22Rv1 (cell line): ENCODE data around the gene LY86.
"Not testable (repeated sequence)": the region's sequence is repeated elsewhere in the genome, so short reads cannot be mapped to it uniquely, and the experiment has no call there.

Source experiments
- ZFX ChIP-seq: fragments of 450-650 bp; IDR thresholded peaks from 2 replicates; pipeline ENCODE4 v1.6.1; 2017; ENCODE audit warnings: antibody characterized with exemption, borderline replicate concordance
- TF ChIP-seq, protein P1 (sequence below): fragments of 450-650 bp; IDR thresholded peaks from 2 replicates; pipeline ENCODE4 v1.5.1; 2017; ENCODE audit warnings: mild to moderate bottlenecking

DNA sequence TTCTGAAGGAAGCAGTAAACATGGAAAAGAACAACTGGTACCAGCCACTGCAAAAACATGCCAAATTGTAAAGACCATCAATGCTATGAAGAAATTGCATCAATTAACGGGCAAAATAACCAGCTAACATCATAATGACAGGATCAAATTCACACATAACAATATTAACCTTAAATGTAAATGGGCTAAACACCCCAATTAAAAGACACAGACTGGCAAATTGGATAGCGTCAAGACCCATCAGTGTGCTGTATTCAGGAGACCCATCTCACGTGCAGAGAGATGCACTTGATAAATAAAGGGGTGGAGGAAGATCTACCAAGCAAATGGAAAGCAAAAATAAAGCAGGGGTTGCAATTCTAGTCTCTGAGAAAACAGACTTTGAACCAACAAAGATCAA, 81.6 kb downstream of the LY86 start:
- TF ChIP-seq, protein P1, sequence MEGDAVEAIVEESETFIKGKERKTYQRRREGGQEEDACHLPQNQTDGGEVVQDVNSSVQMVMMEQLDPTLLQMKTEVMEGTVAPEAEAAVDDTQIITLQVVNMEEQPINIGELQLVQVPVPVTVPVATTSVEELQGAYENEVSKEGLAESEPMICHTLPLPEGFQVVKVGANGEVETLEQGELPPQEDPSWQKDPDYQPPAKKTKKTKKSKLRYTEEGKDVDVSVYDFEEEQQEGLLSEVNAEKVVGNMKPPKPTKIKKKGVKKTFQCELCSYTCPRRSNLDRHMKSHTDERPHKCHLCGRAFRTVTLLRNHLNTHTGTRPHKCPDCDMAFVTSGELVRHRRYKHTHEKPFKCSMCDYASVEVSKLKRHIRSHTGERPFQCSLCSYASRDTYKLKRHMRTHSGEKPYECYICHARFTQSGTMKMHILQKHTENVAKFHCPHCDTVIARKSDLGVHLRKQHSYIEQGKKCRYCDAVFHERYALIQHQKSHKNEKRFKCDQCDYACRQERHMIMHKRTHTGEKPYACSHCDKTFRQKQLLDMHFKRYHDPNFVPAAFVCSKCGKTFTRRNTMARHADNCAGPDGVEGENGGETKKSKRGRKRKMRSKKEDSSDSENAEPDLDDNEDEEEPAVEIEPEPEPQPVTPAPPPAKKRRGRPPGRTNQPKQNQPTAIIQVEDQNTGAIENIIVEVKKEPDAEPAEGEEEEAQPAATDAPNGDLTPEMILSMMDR = not testable (repeated sequence)
- not testable (repeated sequence) for TF ChIP-seq ZFX
